Measurements from ENCODE around the gene VAMP8. TPM values are rescaled to one million over a fixed set of nuclear protein-coding genes. Genes with fewer than 3 reads are reported as not detected.

The VAMP8 gene
- 0.52 and 2.4 TPM in 2 replicates for total RNA-seq (ENCODE audit: low replicate concordance)

GRCh38 chr2:85577386-85578242 lies at the start of gene VAMP8:
Gene VAMP8, plus strand, starts transcription at chr2:85577586. Its CDS starts 61 bp downstream, at chr2:85577647.
- Mint-ChIP-seq H3K36me3 (peaks cover 2% of the 10 kb centered on the region), H3K9me3 (no peaks in the 10 kb centered on the region), H3K27ac (peak within 1 kb of the TSS; percentile 96), H3K4me3 (peak within 1 kb of the TSS; percentile 75), H3K4me1 (peaks cover 47% of the 10 kb centered on the region), H3K27me3 (ENCODE audit: insufficient read depth, low read depth) (peaks cover 9% of the 10 kb centered on the region)
- TF ChIP-seq CTCF (IDR thresholded peaks at IDR 0.05) (no peak), EZH2 (IDR thresholded peaks at IDR 0.05) (no peak), EZH2phosphoT487 (IDR thresholded peaks at IDR 0.05) (no peak)
- peak within 1 kb of the TSS; percentile 76 for H2AFZ ChIP-seq (replicated peaks)
- H3K27ac ChIP-seq, result no peak within 1 kb of the TSS
- H3K4me3 ChIP-seq, result peak within 1 kb of the TSS; percentile 35
- H3K9me3 ChIP-seq (ENCODE audit: low read depth), result no peaks in the 10 kb centered on the region
- H4K20me1 ChIP-seq (ENCODE audit: low read depth), result no peaks in the 10 kb centered on the region
- peak; percentile 31 for DNase-seq (ENCODE audit: low spot score)
- no peaks in the 10 kb centered on the region for H3K36me3 ChIP-seq
- H3K9ac ChIP-seq, result no peak within 1 kb of the TSS
- peaks cover 28% of the 10 kb centered on the region for H3K4me1 ChIP-seq
- H3K79me2 ChIP-seq (ENCODE audit: low read depth), result no peaks in the 10 kb centered on the region
- peaks cover 98% of the 10 kb centered on the region for H3K27me3 ChIP-seq
- peak within 1 kb of the TSS; percentile 50 for H3K4me2 ChIP-seq
- peaks cover 10% of the 10 kb centered on the region for H3F3A ChIP-seq (ENCODE audit: low read depth)

GRCh38 chr2:85527787-85528186 lies 49.6 kb upstream of the VAMP8 start:
- H3K9me3 Mint-ChIP-seq, result peaks cover 5% of the 10 kb centered on the region
- Histone ChIP-seq H3K9me3 (ENCODE audit: low read depth) (no peaks in the 10 kb centered on the region), H3K9ac (no peak overlapping the region), H3K4me3 (no peak overlapping the region), H3K36me3 (no peaks in the 10 kb centered on the region), H3K4me1 (peaks cover 21% of the 10 kb centered on the region), H2AFZ (replicated peaks) (no peak overlapping the region), H3K27me3 (no peaks in the 10 kb centered on the region), H4K20me1 (ENCODE audit: low read depth) (no peaks in the 10 kb centered on the region), H3K27ac (no peak overlapping the region), H3F3A (ENCODE audit: low read depth) (peaks cover 19% of the 10 kb centered on the region), H3K79me2 (ENCODE audit: low read depth) (no peaks in the 10 kb centered on the region), H3K4me2 (no peak overlapping the region)
- no peak for DNase-seq (ENCODE audit: low spot score)
- no peak overlapping the region for H3K27ac Mint-ChIP-seq
- H3K4me3 Mint-ChIP-seq, result no peak overlapping the region
- TF ChIP-seq EZH2phosphoT487 (IDR thresholded peaks at IDR 0.05) (no peak), CTCF (IDR thresholded peaks at IDR 0.05) (no peak), EZH2 (IDR thresholded peaks at IDR 0.05) (no peak)
- H3K36me3 Mint-ChIP-seq, result no peaks in the 10 kb centered on the region
- H3K27me3 Mint-ChIP-seq (ENCODE audit: insufficient read depth, low read depth), result peaks cover 12% of the 10 kb centered on the region
- H3K4me1 Mint-ChIP-seq, result peaks cover 31% of the 10 kb centered on the region

- H3K27me3 Mint-ChIP-seq (ENCODE audit: insufficient read depth, low read depth), result peaks cover 12% of the 10 kb centered on the region
- H3K9ac ChIP-seq, result no peak overlapping the region
- H3K27ac Mint-ChIP-seq, result no peak overlapping the region
- H3K4me1 ChIP-seq, result peaks cover 21% of the 10 kb centered on the region
- no peaks in the 10 kb centered on the region for H3K36me3 Mint-ChIP-seq
- no peaks in the 10 kb centered on the region for H3K27me3 ChIP-seq
- no peaks in the 10 kb centered on the region for H3K36me3 ChIP-seq
- H3K79me2 ChIP-seq (ENCODE audit: low read depth), result no peaks in the 10 kb centered on the region
- H3F3A ChIP-seq (ENCODE audit: low read depth), result peaks cover 19% of the 10 kb centered on the region
- peaks cover 5% of the 10 kb centered on the region for H3K9me3 Mint-ChIP-seq
- no peak overlapping the region for H3K27ac ChIP-seq
- H3K4me1 Mint-ChIP-seq, result peaks cover 27% of the 10 kb centered on the region
- H3K4me3 ChIP-seq, result no peak overlapping the region
- no peaks in the 10 kb centered on the region for H4K20me1 ChIP-seq (ENCODE audit: low read depth)
- no peak overlapping the region for H2AFZ ChIP-seq (replicated peaks)
- no peak for DNase-seq (ENCODE audit: low spot score)
- no peak overlapping the region for H3K4me3 Mint-ChIP-seq
- H3K9me3 ChIP-seq (ENCODE audit: low read depth), result no peaks in the 10 kb centered on the region
- TF ChIP-seq EZH2 (IDR thresholded peaks at IDR 0.05) (no peak), EZH2phosphoT487 (IDR thresholded peaks at IDR 0.05) (no peak), CTCF (IDR thresholded peaks at IDR 0.05) (no peak)
- H3K4me2 ChIP-seq, result no peak overlapping the region
These were observed 49.0 kb upstream of the VAMP8 start for GRCh38 chr2:85528355-85528754.

Data from neural progenitor cell (in vitro differentiated cells).